ENCODE data around the gene AGAP2.

DNA sequence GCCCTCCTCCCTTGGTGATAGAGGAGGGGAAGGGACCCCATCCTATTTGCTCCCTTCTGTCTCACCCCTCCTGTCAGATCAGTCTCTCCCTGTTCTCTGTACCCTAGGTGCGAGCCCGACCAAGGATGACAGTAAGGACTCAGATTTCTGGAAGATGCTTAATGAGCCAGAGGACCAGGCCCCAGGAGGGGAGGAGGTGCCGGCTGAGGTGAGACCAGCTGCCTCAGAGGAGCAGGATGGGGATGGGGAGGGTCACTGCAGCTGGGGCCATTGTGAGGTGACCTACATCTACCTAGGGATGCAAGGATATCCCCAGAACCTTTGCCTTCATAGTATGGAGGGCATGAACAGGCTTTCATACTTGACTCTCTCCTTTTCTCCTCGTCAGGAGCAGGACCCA is 22.2 kb downstream of the AGAP2 start:
- no peak for TF ChIP-seq POLR2A (IDR thresholded peaks at IDR 0.05)
- TF ChIP-seq, protein P1, sequence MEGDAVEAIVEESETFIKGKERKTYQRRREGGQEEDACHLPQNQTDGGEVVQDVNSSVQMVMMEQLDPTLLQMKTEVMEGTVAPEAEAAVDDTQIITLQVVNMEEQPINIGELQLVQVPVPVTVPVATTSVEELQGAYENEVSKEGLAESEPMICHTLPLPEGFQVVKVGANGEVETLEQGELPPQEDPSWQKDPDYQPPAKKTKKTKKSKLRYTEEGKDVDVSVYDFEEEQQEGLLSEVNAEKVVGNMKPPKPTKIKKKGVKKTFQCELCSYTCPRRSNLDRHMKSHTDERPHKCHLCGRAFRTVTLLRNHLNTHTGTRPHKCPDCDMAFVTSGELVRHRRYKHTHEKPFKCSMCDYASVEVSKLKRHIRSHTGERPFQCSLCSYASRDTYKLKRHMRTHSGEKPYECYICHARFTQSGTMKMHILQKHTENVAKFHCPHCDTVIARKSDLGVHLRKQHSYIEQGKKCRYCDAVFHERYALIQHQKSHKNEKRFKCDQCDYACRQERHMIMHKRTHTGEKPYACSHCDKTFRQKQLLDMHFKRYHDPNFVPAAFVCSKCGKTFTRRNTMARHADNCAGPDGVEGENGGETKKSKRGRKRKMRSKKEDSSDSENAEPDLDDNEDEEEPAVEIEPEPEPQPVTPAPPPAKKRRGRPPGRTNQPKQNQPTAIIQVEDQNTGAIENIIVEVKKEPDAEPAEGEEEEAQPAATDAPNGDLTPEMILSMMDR (IDR thresholded peaks at IDR 0.05), result no peak

All from tibial nerve (tissue), 3 donors.